ENCODE results near the gene FAM217A.

- TF ChIP-seq REST (IDR thresholded peaks at IDR 0.05; ENCODE audit: low read depth) = no peak
- no peak for TF ChIP-seq CTCF (IDR thresholded peaks at IDR 0.05 in 2 of 3, conservative IDR thresholded peaks at IDR 0.05 in 1 of 3; ENCODE audit: borderline replicate concordance in 1 of 3, insufficient read depth in 1 of 3, low read depth in 2 of 3, low read length in 2 of 3)
- TF ChIP-seq ATF3 (IDR thresholded peaks at IDR 0.05) = no peak
- no peak for TF ChIP-seq JUND (IDR thresholded peaks at IDR 0.05)
Observed at GRCh38 chr6:4025681-4026080, 53.3 kb downstream of the FAM217A start.
